HEK293T (cell line): ENCODE measurements around the gene EIF3L.

Source experiments
- CTBP1 ChIP-seq: fragments of 450-650 bp; IDR thresholded peaks from 2 replicates; pipeline ENCODE4 v1.6.1; 2016; ENCODE audit warnings: borderline replicate concordance
- SUZ12 ChIP-seq: fragments of 450-650 bp; IDR thresholded peaks from 2 replicates; pipeline ENCODE4 v1.6.1; 2016; ENCODE audit warnings: mild to moderate bottlenecking

DNA sequence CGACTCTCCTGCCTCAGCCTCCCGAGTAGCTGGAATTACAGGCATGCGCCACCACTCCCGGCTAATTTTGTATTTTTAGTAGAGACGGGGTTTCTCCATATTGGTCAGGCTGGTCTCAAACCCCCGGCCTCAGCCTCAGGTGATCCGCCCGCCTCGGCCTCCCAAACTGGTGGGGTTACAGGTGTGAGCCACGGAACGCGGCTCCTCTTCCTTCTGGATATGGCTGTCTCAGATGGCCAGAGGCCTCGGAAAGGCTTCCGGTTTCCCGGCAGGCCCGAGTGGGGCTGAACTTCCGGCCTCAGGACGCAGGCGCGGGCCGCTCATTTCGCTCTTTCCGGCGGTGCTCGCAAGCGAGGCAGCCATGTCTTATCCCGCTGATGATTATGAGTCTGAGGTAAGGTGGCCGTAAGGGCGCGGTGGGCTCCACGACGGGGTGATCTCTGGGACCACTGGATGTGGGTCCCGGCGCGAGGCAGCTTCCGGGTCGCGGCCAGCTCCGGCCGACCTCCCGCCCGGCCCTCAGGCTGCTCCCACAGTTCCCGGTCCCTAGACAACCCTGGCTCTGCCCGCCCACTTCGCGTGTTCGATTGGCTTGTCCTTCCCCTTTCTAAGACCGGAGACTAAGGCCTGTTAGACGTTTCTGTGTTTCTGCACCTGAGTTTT is at the start of gene EIF3L:
- no peak for TF ChIP-seq SUZ12
- no peak for TF ChIP-seq CTBP1
